ENCODE data around the gene LILRB1.
"Not testable (repeated sequence)": the region's sequence is repeated elsewhere in the genome, so short reads cannot be mapped to it uniquely, and the experiment has no call there.

Gene LILRB1

DNA sequence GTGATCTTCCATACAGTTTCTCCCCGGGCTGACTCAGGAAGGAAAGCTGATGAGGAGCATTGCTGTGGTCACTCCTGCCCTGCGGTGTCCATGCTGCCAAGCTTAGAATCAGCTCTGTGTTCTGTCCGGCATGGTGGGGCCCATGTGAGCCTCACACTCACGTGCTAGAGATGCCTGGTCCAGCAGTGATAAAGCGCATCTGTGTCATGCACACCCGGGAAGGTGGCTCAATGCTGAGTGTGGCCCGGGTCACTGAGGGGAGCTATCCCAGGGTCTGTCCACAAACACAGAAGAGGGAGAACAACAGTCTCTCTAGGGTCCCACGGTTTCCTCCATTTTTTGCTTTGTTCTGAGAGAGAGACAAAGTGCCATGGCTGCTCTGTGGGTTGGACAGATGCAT is 3.5 kb upstream of the LILRB1 start:
- no peak for FAIRE-seq

DNA sequence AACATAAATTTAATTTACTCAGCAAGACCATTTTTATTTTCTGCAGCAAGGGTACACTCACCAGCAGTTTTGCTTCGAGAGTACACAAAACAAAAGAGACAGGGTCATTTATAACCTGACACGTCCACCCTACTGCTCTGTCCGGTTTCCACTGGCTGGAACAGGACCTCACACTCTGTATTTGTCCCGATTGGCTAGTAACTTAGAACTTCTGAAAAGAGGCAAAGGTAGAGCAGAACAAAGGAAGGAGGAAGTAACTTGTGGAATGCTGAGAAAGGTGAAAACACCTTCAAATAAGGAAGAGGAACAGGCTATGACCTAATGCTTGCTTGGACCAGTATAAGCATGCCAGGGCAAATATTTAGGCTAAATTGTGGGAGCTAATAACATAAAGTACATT is 2.4 kb upstream of the LILRB1 start:
- FAIRE-seq = not testable (repeated sequence)

DNA sequence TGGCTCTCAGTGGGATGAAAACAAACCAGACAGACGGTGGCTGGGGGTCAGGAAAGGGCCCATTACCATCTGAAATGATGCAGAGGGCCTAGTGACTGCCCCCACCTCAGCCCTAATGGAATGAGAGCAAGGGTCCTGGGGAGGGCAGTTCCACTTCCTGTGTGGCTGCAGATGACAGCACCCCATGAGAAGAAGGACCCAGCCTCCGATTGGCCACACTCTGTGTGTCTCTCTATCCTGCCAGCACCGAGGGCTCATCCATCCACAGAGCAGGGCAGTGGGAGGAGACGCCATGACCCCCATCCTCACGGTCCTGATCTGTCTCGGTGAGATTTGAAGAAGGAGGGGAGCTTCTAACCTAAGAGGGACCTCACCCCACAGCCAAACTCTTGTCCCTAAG is 498 bp downstream of the LILRB1 start:
- FAIRE-seq = no peak

DNA sequence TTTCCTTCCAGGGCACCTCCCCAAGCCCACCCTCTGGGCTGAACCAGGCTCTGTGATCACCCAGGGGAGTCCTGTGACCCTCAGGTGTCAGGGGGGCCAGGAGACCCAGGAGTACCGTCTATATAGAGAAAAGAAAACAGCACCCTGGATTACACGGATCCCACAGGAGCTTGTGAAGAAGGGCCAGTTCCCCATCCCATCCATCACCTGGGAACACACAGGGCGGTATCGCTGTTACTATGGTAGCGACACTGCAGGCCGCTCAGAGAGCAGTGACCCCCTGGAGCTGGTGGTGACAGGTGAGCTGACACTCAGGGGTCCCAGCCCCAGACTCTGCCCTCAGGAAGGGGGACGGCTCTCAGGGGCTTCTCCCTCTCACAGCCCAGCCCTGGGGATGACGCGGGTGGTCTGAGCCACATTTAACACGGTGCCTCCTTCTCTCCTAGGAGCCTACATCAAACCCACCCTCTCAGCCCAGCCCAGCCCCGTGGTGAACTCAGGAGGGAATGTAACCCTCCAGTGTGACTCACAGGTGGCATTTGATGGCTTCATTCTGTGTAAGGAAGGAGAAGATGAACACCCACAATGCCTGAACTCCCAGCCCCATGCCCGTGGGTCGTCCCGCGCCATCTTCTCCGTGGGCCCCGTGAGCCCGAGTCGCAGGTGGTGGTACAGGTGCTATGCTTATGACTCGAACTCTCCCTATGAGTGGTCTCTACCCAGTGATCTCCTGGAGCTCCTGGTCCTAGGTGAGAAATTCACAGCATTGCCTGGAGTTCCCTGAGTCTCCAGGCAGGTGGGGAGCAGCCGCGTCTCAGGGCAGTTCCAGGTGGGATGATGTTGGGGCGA is 1.4 kb downstream of the LILRB1 start:
- not testable (repeated sequence) for FAIRE-seq

DNA sequence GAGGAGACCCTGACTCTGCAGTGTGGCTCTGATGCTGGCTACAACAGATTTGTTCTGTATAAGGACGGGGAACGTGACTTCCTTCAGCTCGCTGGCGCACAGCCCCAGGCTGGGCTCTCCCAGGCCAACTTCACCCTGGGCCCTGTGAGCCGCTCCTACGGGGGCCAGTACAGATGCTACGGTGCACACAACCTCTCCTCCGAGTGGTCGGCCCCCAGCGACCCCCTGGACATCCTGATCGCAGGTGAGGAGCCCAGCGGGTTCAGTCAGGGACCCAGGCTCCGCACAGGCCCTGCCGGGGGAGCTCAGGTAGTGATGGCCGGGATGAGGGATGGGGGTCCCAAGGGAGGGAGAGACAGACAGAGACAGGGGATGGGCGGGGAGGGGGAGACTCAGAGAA is 2.2 kb downstream of the LILRB1 start:
- not testable (repeated sequence) for FAIRE-seq

DNA sequence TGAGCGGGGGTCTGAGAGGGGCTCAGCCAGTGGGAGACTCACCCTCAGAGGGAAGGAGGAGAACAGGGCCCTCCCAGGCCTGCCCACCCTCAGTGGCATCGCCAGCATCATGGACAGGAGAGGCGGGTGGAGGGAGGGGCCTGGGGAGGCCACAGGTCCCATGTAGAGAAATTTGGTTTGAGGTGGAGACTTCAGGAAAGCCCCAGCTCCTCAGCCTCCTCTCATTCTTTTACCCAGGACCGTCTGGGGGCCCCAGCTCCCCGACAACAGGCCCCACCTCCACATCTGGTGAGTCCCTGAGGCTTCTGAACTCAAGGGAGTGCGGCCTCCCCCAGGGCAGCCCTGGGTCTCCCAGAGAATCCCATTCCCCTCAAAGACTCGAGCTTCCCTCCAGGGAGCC is 3.1 kb downstream of the LILRB1 start:
- FAIRE-seq = no peak

DNA sequence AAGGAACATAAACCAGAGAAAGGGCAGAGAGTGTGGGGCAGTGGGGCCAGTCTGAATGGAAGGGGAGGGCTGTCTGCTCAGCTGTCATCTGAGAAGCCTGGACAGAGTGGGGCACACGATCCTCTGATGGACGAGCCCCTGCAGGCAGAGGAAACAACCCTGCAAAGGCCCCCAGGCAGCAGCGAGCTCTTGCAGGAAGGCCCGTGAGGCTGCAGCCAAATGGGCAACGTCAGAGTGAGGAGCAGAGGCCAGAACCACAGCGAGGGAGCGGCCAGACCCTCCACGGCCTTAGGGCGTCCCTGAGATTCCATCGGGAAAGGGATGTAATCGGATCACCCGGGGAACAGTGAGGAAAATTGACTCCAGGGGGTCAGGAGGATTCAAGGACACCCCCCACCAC is 5.8 kb downstream of the LILRB1 start:
- not testable (repeated sequence) for FAIRE-seq

DNA sequence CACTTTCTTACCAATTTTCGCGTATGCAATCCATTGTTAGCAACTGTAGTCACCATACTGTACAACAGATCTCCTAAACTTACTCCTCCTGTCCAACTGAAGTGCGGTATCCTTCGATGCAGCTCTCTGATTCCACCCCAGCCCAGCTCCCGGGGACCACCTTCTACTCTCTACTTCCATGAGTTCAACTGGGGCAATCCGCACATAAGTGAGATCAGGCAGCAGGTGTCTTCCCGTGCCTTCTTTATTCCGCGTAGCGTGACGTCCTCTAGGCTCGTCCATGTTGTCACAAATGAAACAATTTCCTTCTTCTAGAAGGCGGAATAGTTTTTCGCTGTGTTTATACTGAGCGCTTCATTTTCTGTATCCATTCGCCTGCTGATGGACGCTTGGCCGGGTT is 8.4 kb downstream of the LILRB1 start:
- no peak for FAIRE-seq

DNA sequence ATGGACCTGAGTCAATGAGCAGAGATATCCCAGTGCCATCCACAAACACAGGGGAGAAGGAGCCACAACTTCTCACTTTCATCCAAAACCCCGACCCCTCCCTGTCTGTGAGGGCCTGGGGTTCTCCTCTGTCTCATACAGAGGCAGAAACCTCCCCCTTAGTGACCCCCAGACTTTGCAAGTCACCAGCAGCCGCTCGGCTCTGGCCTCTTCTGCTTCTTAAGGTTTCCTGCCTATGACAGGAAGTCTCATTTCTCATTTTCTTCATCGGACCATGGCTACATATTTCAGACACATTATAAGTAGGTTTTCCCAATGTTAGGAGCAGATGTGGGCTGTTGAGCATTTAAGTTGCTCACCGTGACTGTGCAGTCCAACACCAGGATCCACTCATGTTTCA is 12.7 kb downstream of the LILRB1 start:
- FAIRE-seq = not testable (repeated sequence)

DNA sequence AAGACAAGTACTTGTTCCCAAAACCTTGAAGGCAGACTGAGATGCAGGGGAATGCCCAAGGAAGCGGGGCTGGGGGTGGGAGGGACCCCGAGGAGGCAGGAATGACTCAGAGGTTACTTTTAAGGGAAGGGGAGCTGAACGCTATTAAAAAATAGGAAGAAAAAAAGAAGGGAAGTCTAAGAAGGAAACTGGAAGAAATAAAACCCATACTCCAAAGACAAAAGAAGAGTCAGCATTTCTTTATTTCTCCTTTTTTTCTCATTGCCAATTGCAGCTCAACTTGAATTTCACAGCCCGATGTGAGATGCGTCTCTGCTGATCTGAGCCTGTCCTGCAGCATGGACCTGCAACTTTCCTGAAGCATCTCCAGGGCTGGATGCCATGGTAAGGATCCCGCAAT is 13.3 kb downstream of the LILRB1 start:
- FAIRE-seq = not testable (repeated sequence)

DNA sequence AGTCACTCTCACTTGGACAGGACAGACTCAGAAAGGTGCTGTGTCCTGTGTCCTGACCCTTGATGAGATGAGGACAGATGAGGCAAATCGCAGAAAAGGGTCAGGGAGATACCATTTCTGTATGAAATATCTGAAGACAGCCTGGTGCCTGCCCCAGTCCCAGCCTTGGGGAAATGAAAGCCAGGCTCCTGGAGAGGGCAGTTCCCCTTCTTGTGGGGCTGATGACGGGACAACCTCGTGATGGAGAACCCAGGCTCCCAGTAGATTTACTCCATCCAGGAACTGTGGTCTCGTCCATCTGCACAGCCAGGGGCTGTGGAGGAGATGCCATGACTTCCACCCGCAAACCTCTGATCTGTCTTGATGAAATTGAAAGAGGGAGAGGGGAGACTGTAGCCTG is 13.8 kb downstream of the LILRB1 start:
- FAIRE-seq = no peak

DNA sequence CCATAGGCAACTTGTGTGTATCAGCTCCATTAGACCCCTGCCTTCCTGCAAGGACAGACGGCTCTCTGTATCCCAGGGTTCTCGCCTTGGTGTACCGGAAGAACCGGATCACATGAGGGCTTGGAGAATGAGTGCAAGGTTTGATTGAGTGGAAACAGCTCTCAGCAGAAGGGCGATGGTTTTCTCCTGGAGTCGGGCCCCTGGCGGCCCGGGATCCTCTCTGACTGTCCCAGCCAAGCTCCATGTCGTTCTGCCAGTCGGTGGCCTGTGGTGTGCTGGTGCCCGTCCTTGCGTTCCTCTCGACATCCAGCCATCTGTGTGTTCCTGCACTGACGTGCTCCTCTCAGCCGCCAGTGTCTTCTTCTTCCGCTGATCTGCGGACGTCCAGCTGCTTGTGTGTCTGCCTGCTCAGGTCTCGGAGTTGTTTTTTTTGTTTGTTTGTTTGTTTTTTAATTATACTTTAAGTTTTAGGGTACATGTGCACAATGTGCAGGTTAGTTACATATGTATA is 16.1 kb downstream of the LILRB1 start:
- FAIRE-seq = no peak

DNA sequence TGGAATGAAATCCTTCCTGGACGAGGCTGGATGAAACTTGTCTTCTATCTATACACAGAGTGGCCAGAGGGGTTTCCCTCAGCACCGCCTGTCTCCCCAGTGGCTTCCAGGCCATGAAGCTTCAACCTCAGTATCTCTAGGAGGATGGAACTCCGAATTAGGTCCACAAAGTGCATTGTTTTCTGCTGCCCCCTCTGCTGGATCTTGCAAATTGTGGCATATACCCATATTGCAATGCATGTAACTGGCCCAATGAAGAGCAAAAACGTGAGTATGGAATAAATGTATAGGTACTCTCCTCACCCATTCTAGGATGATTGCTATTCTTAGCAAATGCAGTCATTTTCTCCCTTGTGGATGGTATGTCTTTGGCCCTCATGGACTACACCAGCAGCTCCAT is 17.8 kb downstream of the LILRB1 start:
- no peak for FAIRE-seq

DNA sequence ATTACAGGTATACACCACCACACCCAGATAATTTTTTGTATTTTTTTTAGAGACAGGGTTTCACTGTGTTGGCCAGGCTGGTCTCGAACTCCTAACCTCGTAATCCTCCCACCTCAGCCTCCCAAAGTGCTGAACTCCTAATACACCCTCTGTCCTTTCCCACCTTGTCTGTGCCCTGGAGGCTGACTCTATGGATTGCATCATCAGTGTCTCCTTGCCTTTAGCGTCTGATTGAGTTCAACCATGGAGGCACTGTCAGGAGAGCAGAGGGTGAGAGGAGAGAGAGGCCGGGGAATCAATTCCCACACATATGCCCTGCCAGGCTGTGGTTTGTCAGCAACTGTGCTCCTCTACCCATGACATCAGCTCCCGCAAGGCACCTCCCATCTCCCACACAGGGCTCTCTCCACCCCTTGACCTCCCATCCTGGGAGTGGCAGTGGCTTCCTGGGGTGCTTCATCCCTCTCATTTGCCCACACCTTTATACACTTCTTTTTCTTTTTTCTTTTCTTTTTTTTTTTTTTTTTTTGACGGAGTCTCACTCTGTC is 19.9 kb downstream of the LILRB1 start:
- no peak for FAIRE-seq

DNA sequence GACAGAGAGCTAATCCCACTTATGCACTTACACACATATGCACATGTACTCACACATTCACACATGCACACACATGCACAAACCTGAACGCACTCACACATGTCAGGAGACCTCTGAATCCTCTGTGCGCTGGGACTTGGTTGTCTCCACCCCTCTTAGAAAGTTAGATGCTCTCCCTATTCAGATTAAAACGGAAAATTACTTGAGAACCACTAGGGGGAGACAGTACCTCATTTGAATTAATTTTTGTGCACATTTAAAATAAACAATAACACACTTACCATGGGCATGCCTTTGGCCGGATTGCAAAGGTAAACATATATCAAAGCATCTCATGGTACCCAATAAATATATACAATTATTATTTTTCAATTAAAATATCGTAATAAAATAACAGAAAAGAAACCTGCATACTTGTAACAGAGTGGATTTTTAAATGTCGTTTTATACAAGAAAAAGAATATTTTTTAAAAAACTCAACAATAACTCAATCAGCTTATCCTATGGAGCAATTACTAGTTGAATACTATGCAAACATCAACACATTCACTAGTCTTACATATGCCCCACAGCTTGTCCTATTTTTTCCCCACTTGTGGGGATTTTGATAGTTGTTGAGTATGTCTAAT is 23.0 kb downstream of the LILRB1 start:
- no peak for FAIRE-seq

DNA sequence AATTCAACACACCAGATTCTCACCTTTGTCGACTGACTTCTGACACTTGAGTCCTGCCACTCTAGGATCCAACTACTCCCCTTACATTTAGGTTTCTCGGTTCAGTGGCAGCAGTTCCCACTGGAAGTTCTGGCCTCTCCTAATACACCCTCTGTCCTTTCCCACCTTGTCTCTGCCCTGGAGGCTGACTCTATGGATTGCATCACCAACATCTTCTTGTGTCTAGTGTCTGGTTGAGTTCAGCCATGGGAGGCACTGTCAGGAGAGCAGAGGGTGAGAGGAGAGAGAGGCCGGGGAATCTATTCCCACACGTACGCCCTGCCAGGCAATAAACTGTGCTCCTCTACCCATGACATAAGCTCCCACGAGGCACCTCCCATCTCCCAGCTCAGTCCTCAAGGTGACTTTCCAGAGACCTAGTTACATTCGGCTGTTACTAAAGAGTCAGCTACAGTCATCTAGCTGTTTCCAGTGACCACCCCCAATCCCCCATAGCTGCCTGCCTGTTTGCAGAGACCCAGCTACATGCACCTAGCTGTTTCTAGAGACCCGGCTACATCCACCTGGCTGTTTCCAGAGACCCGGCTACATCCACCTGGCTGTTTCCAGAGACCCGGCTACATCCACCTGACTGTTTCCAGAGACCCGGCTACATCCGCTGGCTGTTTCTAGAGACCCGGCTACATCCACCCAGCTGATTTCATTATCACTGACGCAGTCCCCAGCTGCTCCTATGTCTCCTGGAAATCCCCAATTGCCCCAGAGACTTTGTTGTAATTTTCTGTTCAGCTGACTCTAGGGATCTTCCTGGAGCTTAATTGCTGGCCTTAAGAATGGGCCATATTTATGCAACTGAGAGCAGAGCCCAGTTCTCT is 24.4 kb downstream of the LILRB1 start:
- no peak for FAIRE-seq

DNA sequence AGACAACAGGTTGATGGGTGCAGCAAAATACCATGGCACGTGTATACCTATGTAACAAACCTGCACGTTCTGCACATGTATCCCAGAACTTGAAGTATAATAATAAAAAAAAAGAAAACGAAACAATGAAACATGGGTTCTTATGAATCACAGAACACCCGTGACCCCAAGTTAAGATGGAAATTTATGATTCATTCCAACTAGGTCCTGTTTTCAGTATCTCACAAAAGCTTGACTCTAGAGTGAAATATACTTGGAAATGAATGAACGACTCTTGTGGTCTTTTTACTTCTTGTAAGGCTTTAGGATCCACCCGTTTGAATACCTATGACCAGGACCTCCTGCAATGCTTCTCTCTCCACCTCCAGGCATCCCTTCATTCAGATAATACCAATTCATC is 29.0 kb downstream of the LILRB1 start:
- FAIRE-seq = no peak

DNA sequence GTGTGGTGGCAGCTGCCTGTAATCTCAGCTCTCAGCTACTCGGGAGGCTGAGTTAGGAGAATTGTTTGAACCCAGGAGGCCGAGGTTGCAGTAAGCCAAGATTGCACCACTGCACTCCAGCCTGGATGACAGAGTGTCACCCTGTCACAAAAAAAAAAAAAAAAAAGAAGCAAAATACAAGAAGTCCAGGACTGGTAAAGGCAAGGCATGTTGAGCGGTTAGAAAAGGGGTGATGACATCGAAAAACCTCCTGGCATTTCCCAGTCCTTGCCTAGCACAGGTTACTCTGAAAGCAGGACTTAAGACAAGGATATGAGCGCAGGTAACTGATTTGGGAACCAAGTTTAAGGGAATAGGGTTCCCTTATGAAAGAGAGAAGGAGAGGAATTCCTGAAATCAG is 30.0 kb downstream of the LILRB1 start:
- no peak for FAIRE-seq

DNA sequence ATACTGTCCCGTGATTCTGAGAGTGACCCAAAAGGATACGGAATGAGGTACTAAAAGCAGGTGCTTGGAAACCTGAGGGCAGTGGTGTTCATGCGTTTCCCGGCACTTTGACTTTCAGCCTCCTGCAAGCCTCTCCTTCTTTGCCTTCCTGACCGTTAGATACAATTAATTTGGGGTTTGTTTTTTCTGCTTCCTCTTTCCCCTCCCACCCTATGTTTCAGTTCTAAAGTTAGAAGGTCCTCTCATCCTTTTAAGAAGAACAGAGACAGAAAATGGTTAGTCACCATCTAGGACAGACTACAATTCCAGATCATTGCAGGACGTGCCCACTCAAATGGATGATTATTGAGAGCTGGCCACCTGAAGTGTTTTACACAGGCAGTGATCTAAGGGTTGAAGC is 30.7 kb downstream of the LILRB1 start:
- FAIRE-seq = no peak

DNA sequence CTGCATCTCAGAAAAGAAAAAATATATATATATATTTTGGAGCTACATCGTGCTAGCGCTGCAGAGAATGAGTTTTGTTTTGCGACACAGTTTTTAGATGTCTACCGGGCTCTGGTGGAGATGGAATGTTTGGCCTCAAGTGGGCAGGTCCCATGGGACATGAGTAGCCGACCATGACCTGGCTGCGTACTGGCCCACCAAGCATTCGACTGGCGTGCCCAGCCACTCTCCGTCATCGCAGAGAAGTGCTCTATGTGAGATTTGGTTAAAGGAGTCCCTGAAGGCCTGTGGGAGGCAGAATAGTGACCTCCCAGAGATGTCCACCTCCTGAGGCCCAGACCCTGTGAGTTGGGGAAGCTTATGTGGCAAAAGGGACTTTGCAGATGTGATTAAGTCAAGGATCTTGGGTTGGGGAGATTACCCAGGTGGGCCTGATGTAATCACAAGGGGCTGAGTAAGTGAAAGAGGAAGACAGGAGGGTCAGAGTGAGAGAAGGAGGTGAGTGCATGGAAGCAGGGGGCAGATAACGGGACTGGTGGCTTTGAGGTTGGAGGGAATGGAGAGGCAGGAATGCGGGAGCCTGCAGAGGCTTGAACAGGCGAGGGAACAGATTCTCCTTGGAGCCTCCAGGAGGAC is 31.7 kb downstream of the LILRB1 start:
- no peak for FAIRE-seq

DNA sequence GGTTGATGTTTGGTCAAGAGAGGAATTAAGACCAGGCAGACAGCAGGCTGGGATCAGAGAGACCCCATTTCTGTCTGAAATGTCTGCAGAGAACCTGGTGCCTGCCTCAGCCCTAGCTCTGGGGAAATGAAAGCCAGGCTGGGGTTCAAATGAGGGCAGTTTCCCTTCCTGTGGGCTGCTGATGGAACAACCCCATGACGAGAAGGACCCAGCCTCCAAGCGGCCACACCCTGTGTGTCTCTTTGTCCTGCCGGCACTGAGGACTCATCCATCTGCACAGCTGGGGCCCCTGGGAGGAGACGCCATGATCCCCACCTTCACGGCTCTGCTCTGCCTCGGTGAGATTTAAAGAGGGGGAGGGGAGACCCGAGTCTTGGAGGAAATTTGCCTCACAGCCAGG is 32.4 kb downstream of the LILRB1 start, which contains the start of gene LILRB4:
TSS of gene LILRB4 (plus strand) at position 256 of the 400 bp plus-strand sequence. CDS start at position 305, 49 bp downstream.
- no peak for FAIRE-seq

DNA sequence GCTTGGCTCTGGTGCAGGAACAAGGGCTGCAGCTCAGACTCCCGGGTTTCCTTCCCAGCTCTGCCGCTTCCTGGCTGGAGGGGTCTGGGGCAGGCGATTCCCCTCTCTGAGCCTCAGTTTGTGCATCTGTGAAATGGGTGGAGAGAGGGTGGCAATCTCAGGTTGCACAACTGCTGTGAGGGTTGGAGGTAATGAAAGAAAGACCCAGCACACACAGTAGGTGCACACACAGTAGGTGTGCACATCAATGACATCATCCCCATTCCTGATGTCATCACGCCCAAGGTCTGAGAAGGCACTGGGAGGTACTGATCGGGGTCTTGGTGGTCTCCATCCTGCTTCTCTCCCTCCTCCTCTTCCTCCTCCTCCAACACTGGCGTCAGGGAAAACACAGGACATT is 35.2 kb downstream of the LILRB1 start:
- no peak for FAIRE-seq

Measured in colon (tissue), 2 donors.